ENCODE data around the gene PDGFA. TPM values are rescaled to one million over a fixed set of nuclear protein-coding genes. Genes with fewer than 3 reads are reported as not detected.

The PDGFA gene
- 16.1 and 18.4 TPM in 2 replicates for total RNA-seq (2014; rRNA removed)
- Bru-seq, nascent RNA, result percentile 72 among the genes with signal in this experiment
- BruChase-seq, experiment 1, labeled RNA remaining after a 6-hour chase, result percentile 81 among the genes with signal in this experiment
- BruChase-seq, experiment 2, labeled RNA remaining after a 2-hour chase, result percentile 75 among the genes with signal in this experiment
- long read RNA-seq, transcript PDGFA-201 (7 exons, 1,308 nt), result major isoform, 6 of 18 reads
- long read RNA-seq, partial matches to known transcripts, result 4 of 18 reads
- long read RNA-seq, other reads (novel, unspliced or antisense), result 5 of 18 reads

DNA sequence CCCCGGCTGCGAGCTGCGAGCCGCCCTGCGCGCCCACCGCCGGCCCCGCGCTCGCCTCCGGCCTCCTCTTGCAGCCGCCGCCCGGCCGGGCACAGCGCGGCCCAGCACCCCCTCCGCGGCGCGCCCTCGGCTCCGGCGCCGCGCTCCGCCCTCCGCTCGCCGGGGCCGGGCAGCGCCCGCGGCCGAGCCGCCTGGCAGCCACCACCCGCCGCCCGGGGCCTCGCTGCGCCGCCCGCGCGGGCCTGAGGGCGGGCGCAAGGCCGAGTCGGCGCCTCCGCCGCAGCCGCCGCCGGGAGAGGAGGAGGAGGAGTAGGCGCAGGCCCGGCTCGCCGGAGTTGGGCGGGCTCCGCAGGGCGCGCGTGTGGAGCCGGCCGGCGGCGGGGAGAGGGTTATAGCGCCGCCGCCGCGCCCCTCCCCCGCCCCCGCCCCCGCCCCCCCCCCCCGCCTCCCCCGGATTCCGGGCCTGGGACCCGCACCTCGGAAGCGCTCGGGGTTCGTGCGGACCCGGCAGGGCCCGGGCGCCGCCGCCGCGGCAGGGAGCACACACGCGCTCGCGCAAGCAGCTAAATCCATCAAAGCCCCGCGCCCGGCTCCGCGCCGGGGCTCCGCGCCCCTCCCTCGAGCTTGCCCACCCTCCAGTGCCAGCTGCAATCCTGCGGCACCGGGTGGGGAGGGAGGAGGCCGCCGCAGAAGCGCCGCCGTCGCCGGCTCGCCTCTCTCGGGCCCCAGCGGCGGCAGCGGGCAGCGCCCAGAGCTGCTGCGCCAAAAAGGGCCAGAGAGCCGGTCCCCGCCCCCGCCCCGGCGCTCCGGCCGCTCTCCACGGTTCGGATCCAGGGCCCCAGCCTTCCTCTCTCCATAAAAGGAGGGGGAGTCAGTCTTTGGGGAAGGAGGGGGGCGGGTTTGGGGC lies at the start of gene PDGFA:
TSS of gene PDGFA (minus strand) at position 363 of the 907 bp plus-strand sequence. CDS start 845 bp downstream, outside the sequence.
- peak within 1 kb of the TSS; percentile 71 for H2AFZ ChIP-seq (ENCODE audit: low read length)
- no peak for TF ChIP-seq EZH2 (IDR thresholded peaks at IDR 0.05; ENCODE audit: low read length, unreplicated experiment)
- no peak for TF ChIP-seq CTCF (conservative IDR thresholded peaks at IDR 0.05; ENCODE audit: low read depth, low read length)
- TF ChIP-seq EZH2phosphoT487 (IDR thresholded peaks at IDR 0.05; ENCODE audit: borderline replicate concordance, low read length), result no peak
- H3K27me3 ChIP-seq (ENCODE audit: low read length), result peaks cover 18% of the 10 kb centered on the region
- peaks cover 32% of the 10 kb centered on the region for H3K79me2 ChIP-seq (ENCODE audit: low read length)
- peak within 1 kb of the TSS; percentile 43; the same call in 1 of the 2 replicates for H3K9ac ChIP-seq (ENCODE audit: low read length)
- intact Hi-C loops (cut with micrococcal nuclease), result loop anchor here (2.0 to 10.0 kb wide), 6 partner anchors 19 to 355 kb away; partner anchors contain the start of genes DNAAF5, GET4 and PRKAR1B
- no peaks in the 10 kb centered on the region for H3K9me3 ChIP-seq (ENCODE audit: low read length)
- peaks cover 11% of the 10 kb centered on the region; the same call in 1 of the 2 replicates for H3K4me1 ChIP-seq (ENCODE audit: insufficient read depth, low read length)
- DNase-seq (peak; percentile 57), ATAC-seq (peak; percentile 28)
- no peaks in the 10 kb centered on the region for H3F3A ChIP-seq (ENCODE audit: low read length, unreplicated experiment)
- CTCF ChIA-PET, result interaction anchor here (0.7 kb wide), 1 partner anchor 267 kb away, joined by 5 read pairs; no protein-coding TSS in a partner anchor
- peak within 1 kb of the TSS; percentile 95 for H3K4me3 ChIP-seq (ENCODE audit: low read length)
- no TSS peak for BruUV-seq (replicated peaks)
- no peaks in the 10 kb centered on the region for H3K36me3 ChIP-seq (ENCODE audit: low read depth, low read length)
- no peaks in the 10 kb centered on the region for H3K9me2 ChIP-seq (replicated peaks; ENCODE audit: low read length)
- no peaks in the 10 kb centered on the region for H4K20me1 ChIP-seq (ENCODE audit: low read length)
- POLR2A ChIA-PET (ENCODE audit: unreplicated experiment), result interaction anchor here (0.5 to 0.6 kb wide), 2 partner anchors 20 to 218 kb away, joined by 3 to 5 read pairs; no protein-coding TSS in a partner anchor
- no peak within 1 kb of the TSS for H3K27ac ChIP-seq (ENCODE audit: low read length)
- peak within 1 kb of the TSS; percentile 98 for H3K4me2 ChIP-seq (ENCODE audit: low read length)

- H3K27me3 ChIP-seq (ENCODE audit: low read length), result no peaks in the 10 kb centered on the region
- ATAC-seq (no peak), DNase-seq (no peak)
- no peaks in the 10 kb centered on the region for H3K36me3 ChIP-seq (ENCODE audit: low read depth, low read length)
- POLR2A ChIA-PET (ENCODE audit: unreplicated experiment), result no interaction called here
- no peak overlapping the region for H3K4me2 ChIP-seq (ENCODE audit: low read length)
- H3F3A ChIP-seq (ENCODE audit: low read length, unreplicated experiment), result no peaks in the 10 kb centered on the region
- H3K9me3 ChIP-seq (ENCODE audit: low read length), result no peaks in the 10 kb centered on the region
- CTCF ChIA-PET, result no interaction called here
- no peak overlapping the region for H2AFZ ChIP-seq (ENCODE audit: low read length)
- H3K4me3 ChIP-seq (ENCODE audit: low read length), result no peak overlapping the region
- no peaks in the 10 kb centered on the region for H4K20me1 ChIP-seq (ENCODE audit: low read length)
- H3K9me2 ChIP-seq (replicated peaks; ENCODE audit: low read length), result no peaks in the 10 kb centered on the region
- no peaks in the 10 kb centered on the region for H3K4me1 ChIP-seq (ENCODE audit: insufficient read depth, low read length)
- H3K9ac ChIP-seq (ENCODE audit: low read length), result no peak overlapping the region
- intact Hi-C loops (cut with micrococcal nuclease), result no loop called here
- TF ChIP-seq EZH2 (IDR thresholded peaks at IDR 0.05; ENCODE audit: low read length, unreplicated experiment) (no peak), CTCF (conservative IDR thresholded peaks at IDR 0.05; ENCODE audit: low read depth, low read length) (no peak), EZH2phosphoT487 (IDR thresholded peaks at IDR 0.05; ENCODE audit: borderline replicate concordance, low read length) (no peak)
- BruUV-seq (replicated peaks), result no TSS peak
- no peak overlapping the region for H3K27ac ChIP-seq (ENCODE audit: low read length)
- H3K79me2 ChIP-seq (ENCODE audit: low read length), result no peaks in the 10 kb centered on the region
These were observed 48.6 kb upstream of the PDGFA start for GRCh38 chr7:568031-568951.

Measured in PC-3 (cell line).